GM23338 (cell line): Measurements from ENCODE around the gene AFF1. TPM values are rescaled to one million over a fixed set of nuclear protein-coding genes. Genes with fewer than 3 reads are reported as not detected.

ENCODE experiments used
- ATAC-seq: fragments of 200-7000 bp; cut with Tn5 transposase; 3 replicates; pipeline ENCODE4 v1.9.1; 2020
- DNase-seq: peaks from one replicate; pipeline ENCODE4 v3.0.0-alpha.2; 2015; ENCODE audit warnings: low spot score
- H2AFZ ChIP-seq: fragments of 200-600 bp; sonication (generic); 2 replicates; pipeline ENCODE4 v1.8.0; 2016; ENCODE audit warnings: antibody characterized with exemption, mild to moderate bottlenecking, moderate library complexity
- H3F3A ChIP-seq: fragments of 200-600 bp; sonication (generic); replicated peaks from 2 replicates; pipeline ENCODE4 v1.8.0; 2017; ENCODE audit warnings: antibody characterized with exemption, mixed run types, low read depth
- H3K27ac ChIP-seq: fragments of 200-600 bp; sonication (generic); 2 replicates; pipeline ENCODE4 v1.6.1; 2016; ENCODE audit warnings: low read depth
- H3K27me3 ChIP-seq: fragments of 200-600 bp; sonication (generic); 2 replicates; pipeline ENCODE4 v1.8.0; 2016; ENCODE audit warnings: mild to moderate bottlenecking, mixed run types, moderate library complexity; ENCODE audit not compliant: insufficient read depth
- H3K36me3 ChIP-seq: fragments of 200-600 bp; sonication (generic); 2 replicates; pipeline ENCODE4 v1.8.0; 2016; ENCODE audit warnings: mild to moderate bottlenecking; ENCODE audit not compliant: insufficient read depth
- H3K4me1 ChIP-seq: fragments of 200-600 bp; sonication (generic); 2 replicates; pipeline ENCODE4 v1.8.0; 2016; ENCODE audit warnings: mild to moderate bottlenecking, moderate library complexity; ENCODE audit not compliant: insufficient read depth
- H3K4me2 ChIP-seq: fragments of 200-600 bp; sonication (generic); 2 replicates; pipeline ENCODE4 v1.7.1; 2017; ENCODE audit warnings: mixed run types
- H3K4me3 ChIP-seq: fragments of 200-600 bp; sonication (generic); 2 replicates; pipeline ENCODE4 v1.6.1; 2016; ENCODE audit warnings: mixed run types
- H3K79me2 ChIP-seq: fragments of 200-600 bp; sonication (generic); replicated peaks from 2 replicates; pipeline ENCODE4 v1.8.0; 2017; ENCODE audit warnings: mild to moderate bottlenecking; ENCODE audit not compliant: insufficient read depth
- H3K9me2 ChIP-seq: fragments of 200-600 bp; sonication (generic); 2 replicates; pipeline ENCODE4 v1.8.0; 2017; ENCODE audit not compliant: insufficient read depth
- H4K20me1 ChIP-seq: fragments of 200-600 bp; sonication (generic); replicated peaks from 2 replicates; pipeline ENCODE4 v1.8.0; 2017; ENCODE audit warnings: mild to moderate bottlenecking; ENCODE audit not compliant: insufficient read depth
- H3K27ac Mint-ChIP-seq: 2 replicates; pipeline ENCODE4 v1.8.0; 2020; ENCODE audit warnings: inconsistent platforms, mild to moderate bottlenecking, moderate library complexity, mixed read lengths
- H3K27me3 Mint-ChIP-seq: 3 replicates; pipeline ENCODE4 v1.8.0; 2022; ENCODE audit warnings: low read depth, mild to moderate bottlenecking, moderate library complexity, mixed read lengths, inconsistent platforms; ENCODE audit not compliant: insufficient read depth, poor library complexity
- H3K36me3 Mint-ChIP-seq: 3 replicates; pipeline ENCODE4 v1.8.0; 2021; ENCODE audit warnings: low read depth, mild to moderate bottlenecking, inconsistent platforms, moderate library complexity, mixed read lengths
- H3K4me1 Mint-ChIP-seq: 3 replicates; pipeline ENCODE4 v1.8.0; 2020; ENCODE audit warnings: mild to moderate bottlenecking, inconsistent platforms, mixed read lengths
- H3K4me3 Mint-ChIP-seq: 3 replicates; pipeline ENCODE4 v1.8.0; 2021; ENCODE audit warnings: moderate library complexity, mild to moderate bottlenecking, inconsistent platforms, mixed read lengths
- H3K9me3 Mint-ChIP-seq: 3 replicates; pipeline ENCODE4 v1.8.0; 2020; ENCODE audit warnings: moderate library complexity, mild to moderate bottlenecking, inconsistent platforms, mixed read lengths
- EZH2 ChIP-seq: fragments of 200-600 bp; sonication (generic); IDR thresholded peaks from one replicate; pipeline ENCODE4 v1.8.0; 2017; ENCODE audit warnings: antibody characterized with exemption, mild to moderate bottlenecking, low read depth; ENCODE audit not compliant: unreplicated experiment
- EZH2phosphoT487 ChIP-seq: fragments of 200-600 bp; sonication (generic); IDR thresholded peaks from one replicate; pipeline ENCODE4 v1.8.1; 2018; ENCODE audit warnings: antibody characterized with exemption; ENCODE audit not compliant: unreplicated experiment
- NANOG ChIP-seq: IDR thresholded peaks from 2 replicates; pipeline ENCODE4 v1.6.1; 2016; ENCODE audit warnings: antibody characterized with exemption, borderline replicate concordance
- STAT1 ChIP-seq: IDR thresholded peaks from one replicate; pipeline ENCODE4 v1.6.1; 2016; ENCODE audit warnings: antibody characterized with exemption; ENCODE audit not compliant: unreplicated experiment
- ZNF114 ChIP-seq: fragments of 250-450 bp; sonication (Bioruptor Pico); IDR thresholded peaks from 2 replicates; pipeline ENCODE4 v1.5.0; 2020; ENCODE audit warnings: mild to moderate bottlenecking, moderate library complexity
- ZNF331 ChIP-seq: fragments of 250-450 bp; sonication (Bioruptor Pico); IDR thresholded peaks from 2 replicates; pipeline ENCODE4 v1.5.0; 2020; ENCODE audit warnings: low read depth, mild to moderate bottlenecking, moderate library complexity
- polyA plus RNA-seq: library from polyadenylated mRNA; unstranded; fragments of >200 nt; fragmentation: Nextera tagmentation; extraction: Ambion mirVana; gene quantifications from 2 replicates; pipeline ENCODE4 v1.2.1, GENCODE V29; 2016
- total RNA-seq: library from RNA; depleted of rRNA; stranded (reverse); fragments of >200 nt; shearing (Covaris generic); gene quantifications from 2 replicates; pipeline ENCODE4 v1.2.3, GENCODE V29; 2014
- TF ChIP-seq, protein P1 (sequence below), 2 experiments: fragments of 200-600 bp in 1 of 2; sonication (generic) in 1 of 2; conservative IDR thresholded peaks; 2 replicates each; pipeline versions ENCODE4 v1.5.1 to v1.6.1; 2016 to 2017; ENCODE audit warnings: antibody characterized with exemption in 2 of 2, low read depth in 2 of 2, mild to moderate bottlenecking in 2 of 2, moderate library complexity in 1 of 2
- TF ChIP-seq, protein P2 (sequence below): IDR thresholded peaks from 2 replicates; pipeline ENCODE4 v1.6.1; 2016; ENCODE audit warnings: antibody characterized with exemption
- TF ChIP-seq, protein P3 (sequence below): fragments of 250-450 bp; sonication (Bioruptor Pico); IDR thresholded peaks from 2 replicates; pipeline ENCODE4 v1.5.0; 2020; ENCODE audit warnings: mild to moderate bottlenecking, moderate library complexity

The AFF1 gene
- total and polyA plus RNA-seq, 2 experiments from 2014 or later: 42.6 to 67.2 TPM

DNA sequence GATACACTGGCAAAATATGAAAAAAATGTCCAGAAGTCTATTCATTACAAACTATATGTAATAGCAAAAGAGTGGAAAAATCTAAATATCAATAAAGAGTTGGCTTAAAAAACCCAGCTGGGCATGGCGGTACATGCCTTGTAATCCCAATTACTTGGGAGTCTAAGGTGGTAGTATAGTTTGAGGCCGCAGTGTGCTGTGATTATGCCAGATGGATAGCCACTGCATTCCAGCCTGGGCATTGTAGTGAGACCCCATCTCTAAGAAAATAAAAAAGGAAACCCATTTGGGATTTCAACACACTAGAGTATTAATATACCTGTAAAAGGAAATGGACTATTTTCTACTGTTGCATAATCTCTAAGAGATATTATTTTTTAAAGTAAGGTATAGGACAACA lies 45.4 kb downstream of the AFF1 start:
- H4K20me1 ChIP-seq: peaks cover 3% of the 10 kb centered on the region; the same call in 1 of the 2 replicates
- H3K27ac ChIP-seq: no peak overlapping the region
- peaks cover 2% of the 10 kb centered on the region; the same call in 1 of the 3 replicates for H3K9me3 Mint-ChIP-seq
- H3F3A ChIP-seq: no peaks in the 10 kb centered on the region
- ATAC-seq (no peak), DNase-seq (no peak)
- no peak for TF ChIP-seq EZH2
- TF ChIP-seq, protein P1, sequence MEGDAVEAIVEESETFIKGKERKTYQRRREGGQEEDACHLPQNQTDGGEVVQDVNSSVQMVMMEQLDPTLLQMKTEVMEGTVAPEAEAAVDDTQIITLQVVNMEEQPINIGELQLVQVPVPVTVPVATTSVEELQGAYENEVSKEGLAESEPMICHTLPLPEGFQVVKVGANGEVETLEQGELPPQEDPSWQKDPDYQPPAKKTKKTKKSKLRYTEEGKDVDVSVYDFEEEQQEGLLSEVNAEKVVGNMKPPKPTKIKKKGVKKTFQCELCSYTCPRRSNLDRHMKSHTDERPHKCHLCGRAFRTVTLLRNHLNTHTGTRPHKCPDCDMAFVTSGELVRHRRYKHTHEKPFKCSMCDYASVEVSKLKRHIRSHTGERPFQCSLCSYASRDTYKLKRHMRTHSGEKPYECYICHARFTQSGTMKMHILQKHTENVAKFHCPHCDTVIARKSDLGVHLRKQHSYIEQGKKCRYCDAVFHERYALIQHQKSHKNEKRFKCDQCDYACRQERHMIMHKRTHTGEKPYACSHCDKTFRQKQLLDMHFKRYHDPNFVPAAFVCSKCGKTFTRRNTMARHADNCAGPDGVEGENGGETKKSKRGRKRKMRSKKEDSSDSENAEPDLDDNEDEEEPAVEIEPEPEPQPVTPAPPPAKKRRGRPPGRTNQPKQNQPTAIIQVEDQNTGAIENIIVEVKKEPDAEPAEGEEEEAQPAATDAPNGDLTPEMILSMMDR (conservative IDR thresholded peaks at IDR 0.05; ENCODE audit: low read depth in 2 of 2): no peak
- TF ChIP-seq, protein P2, sequence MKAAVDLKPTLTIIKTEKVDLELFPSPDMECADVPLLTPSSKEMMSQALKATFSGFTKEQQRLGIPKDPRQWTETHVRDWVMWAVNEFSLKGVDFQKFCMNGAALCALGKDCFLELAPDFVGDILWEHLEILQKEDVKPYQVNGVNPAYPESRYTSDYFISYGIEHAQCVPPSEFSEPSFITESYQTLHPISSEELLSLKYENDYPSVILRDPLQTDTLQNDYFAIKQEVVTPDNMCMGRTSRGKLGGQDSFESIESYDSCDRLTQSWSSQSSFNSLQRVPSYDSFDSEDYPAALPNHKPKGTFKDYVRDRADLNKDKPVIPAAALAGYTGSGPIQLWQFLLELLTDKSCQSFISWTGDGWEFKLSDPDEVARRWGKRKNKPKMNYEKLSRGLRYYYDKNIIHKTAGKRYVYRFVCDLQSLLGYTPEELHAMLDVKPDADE: no peak
- no peak overlapping the region for H3K4me3 Mint-ChIP-seq
- H3K4me2 ChIP-seq: no peak overlapping the region
- no peaks in the 10 kb centered on the region for H3K27me3 ChIP-seq
- H3K4me1 ChIP-seq: peaks cover 13% of the 10 kb centered on the region; the same call in 1 of the 2 replicates
- peaks cover 83% of the 10 kb centered on the region for H3K79me2 ChIP-seq
- H3K27me3 Mint-ChIP-seq: peaks cover 2% of the 10 kb centered on the region
- peaks cover 24% of the 10 kb centered on the region for H3K4me1 Mint-ChIP-seq
- no peak overlapping the region for H3K27ac Mint-ChIP-seq
- H3K36me3 Mint-ChIP-seq: peaks cover 12% of the 10 kb centered on the region; the same call in 2 of the 3 replicates
- H3K4me3 ChIP-seq: no peak overlapping the region
- no peaks in the 10 kb centered on the region for H3K36me3 ChIP-seq
- no peaks in the 10 kb centered on the region for H3K9me2 ChIP-seq
- H2AFZ ChIP-seq: no peak overlapping the region

DNA sequence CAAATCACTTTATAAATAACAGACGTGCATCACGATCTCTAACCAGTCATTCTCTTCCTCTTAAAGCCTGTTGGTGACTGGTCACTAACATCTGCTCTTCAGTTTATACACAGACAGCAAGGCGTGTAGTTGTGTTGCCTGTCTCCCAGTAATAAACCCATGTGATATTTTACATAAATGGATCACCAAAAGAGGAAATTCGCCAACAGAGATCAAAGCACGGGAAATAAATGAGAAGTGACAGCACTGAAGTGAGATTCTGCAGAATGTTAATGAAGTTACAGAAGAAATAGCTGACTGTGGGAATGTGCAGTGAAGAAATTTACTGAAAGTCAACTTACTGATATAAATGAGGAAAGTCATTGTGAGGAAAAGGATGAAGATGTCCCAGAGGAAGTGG lies 47.0 kb downstream of the AFF1 start:
- Mint-ChIP-seq H3K4me3 (no peak overlapping the region), H3K4me1 (peaks cover 15% of the 10 kb centered on the region), H3K27ac (no peak overlapping the region), H3K27me3 (peaks cover 2% of the 10 kb centered on the region), H3K9me3 (peaks cover 2% of the 10 kb centered on the region; the same call in 1 of the 3 replicates), H3K36me3 (peaks cover 12% of the 10 kb centered on the region; the same call in 2 of the 3 replicates)
- Histone ChIP-seq H3K4me2 (no peak overlapping the region), H3F3A (no peaks in the 10 kb centered on the region), H3K9me2 (no peaks in the 10 kb centered on the region), H3K79me2 (peaks cover 79% of the 10 kb centered on the region), H4K20me1 (peaks cover 3% of the 10 kb centered on the region; the same call in 1 of the 2 replicates), H3K4me1 (peaks cover 5% of the 10 kb centered on the region; the same call in 1 of the 2 replicates), H3K36me3 (no peaks in the 10 kb centered on the region), H3K4me3 (no peak overlapping the region), H3K27ac (peak overlapping the region; percentile 79; the same call in 1 of the 2 replicates), H2AFZ (no peak overlapping the region), H3K27me3 (no peaks in the 10 kb centered on the region)
- DNase-seq: no peak
- ATAC-seq: no peak
- TF ChIP-seq STAT1: no peak
- TF ChIP-seq EZH2phosphoT487: no peak
- no peak for TF ChIP-seq ZNF331 (CRISPR knock-in tag)
- TF ChIP-seq, protein P1 (conservative IDR thresholded peaks at IDR 0.05; ENCODE audit: low read depth in 2 of 2): no peak
- TF ChIP-seq NANOG: no peak
- no peak for TF ChIP-seq ZNF114 (CRISPR knock-in tag)
- TF ChIP-seq, protein P3, sequence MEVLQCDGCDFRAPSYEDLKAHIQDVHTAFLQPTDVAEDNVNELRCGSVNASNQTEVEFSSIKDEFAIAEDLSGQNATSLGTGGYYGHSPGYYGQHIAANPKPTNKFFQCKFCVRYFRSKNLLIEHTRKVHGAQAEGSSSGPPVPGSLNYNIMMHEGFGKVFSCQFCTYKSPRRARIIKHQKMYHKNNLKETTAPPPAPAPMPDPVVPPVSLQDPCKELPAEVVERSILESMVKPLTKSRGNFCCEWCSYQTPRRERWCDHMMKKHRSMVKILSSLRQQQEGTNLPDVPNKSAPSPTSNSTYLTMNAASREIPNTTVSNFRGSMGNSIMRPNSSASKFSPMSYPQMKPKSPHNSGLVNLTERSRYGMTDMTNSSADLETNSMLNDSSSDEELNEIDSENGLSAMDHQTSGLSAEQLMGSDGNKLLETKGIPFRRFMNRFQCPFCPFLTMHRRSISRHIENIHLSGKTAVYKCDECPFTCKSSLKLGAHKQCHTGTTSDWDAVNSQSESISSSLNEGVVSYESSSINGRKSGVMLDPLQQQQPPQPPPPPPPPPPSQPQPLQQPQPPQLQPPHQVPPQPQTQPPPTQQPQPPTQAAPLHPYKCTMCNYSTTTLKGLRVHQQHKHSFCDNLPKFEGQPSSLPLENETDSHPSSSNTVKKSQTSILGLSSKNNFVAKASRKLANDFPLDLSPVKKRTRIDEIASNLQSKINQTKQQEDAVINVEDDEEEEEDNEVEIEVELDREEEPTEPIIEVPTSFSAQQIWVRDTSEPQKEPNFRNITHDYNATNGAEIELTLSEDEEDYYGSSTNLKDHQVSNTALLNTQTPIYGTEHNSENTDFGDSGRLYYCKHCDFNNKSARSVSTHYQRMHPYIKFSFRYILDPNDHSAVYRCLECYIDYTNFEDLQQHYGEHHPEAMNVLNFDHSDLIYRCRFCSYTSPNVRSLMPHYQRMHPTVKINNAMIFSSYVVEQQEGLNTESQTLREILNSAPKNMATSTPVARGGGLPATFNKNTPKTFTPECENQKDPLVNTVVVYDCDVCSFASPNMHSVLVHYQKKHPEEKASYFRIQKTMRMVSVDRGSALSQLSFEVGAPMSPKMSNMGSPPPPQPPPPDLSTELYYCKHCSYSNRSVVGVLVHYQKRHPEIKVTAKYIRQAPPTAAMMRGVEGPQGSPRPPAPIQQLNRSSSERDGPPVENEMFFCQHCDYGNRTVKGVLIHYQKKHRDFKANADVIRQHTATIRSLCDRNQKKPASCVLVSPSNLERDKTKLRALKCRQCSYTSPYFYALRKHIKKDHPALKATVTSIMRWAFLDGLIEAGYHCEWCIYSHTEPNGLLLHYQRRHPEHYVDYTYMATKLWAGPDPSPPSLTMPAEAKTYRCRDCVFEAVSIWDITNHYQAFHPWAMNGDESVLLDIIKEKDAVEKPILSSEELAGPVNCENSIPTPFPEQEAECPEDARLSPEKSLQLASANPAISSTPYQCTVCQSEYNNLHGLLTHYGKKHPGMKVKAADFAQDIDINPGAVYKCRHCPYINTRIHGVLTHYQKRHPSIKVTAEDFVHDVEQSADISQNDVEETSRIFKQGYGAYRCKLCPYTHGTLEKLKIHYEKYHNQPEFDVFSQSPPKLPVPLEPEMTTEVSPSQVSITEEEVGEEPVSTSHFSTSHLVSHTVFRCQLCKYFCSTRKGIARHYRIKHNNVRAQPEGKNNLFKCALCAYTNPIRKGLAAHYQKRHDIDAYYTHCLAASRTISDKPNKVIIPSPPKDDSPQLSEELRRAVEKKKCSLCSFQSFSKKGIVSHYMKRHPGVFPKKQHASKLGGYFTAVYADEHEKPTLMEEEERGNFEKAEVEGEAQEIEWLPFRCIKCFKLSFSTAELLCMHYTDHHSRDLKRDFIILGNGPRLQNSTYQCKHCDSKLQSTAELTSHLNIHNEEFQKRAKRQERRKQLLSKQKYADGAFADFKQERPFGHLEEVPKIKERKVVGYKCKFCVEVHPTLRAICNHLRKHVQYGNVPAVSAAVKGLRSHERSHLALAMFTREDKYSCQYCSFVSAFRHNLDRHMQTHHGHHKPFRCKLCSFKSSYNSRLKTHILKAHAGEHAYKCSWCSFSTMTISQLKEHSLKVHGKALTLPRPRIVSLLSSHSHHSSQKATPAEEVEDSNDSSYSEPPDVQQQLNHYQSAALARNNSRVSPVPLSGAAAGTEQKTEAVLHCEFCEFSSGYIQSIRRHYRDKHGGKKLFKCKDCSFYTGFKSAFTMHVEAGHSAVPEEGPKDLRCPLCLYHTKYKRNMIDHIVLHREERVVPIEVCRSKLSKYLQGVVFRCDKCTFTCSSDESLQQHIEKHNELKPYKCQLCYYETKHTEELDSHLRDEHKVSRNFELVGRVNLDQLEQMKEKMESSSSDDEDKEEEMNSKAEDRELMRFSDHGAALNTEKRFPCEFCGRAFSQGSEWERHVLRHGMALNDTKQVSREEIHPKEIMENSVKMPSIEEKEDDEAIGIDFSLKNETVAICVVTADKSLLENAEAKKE (CRISPR knock-in tag): no peak
